Renal cortical epithelial cell (primary cell): Measurements from ENCODE around the gene PHEX. TPM values are rescaled to one million over a fixed set of nuclear protein-coding genes. Genes with fewer than 3 reads are reported as not detected.

Experiments used
- DNase-seq: peaks from one replicate; pipeline ENCODE4 v3.0.0-alpha.2; 2011; ENCODE audit warnings: low read depth
- total RNA-seq: library from RNA; depleted of rRNA; stranded (reverse); fragments of >200 nt; gene quantifications from 2 replicates; pipeline ENCODE4 v1.2.3, GENCODE V29; 2014

The PHEX gene
- total RNA-seq, 1 donor from 2014 or later, result 1.0 TPM

DNA sequence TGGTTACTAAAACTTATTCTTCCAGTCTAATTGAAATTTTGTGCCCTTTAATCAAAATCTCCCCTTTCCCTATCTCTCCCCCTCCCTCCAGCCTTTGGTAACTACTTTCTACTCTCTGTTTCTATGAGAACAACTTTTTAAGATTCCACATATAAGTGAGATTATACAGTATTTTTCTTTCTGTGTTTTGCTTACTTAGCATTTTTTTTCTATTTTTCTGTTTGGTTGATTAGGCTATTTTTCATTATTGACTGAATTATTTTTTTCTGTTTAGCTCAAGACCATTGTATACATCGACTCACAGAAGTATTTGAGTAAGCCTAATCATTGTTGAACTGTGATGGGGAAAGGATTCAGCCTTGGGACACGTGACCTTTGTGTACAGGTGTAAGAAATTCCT, 116.4 kb downstream of the PHEX start:
- DNase-seq, result no peak

DNA sequence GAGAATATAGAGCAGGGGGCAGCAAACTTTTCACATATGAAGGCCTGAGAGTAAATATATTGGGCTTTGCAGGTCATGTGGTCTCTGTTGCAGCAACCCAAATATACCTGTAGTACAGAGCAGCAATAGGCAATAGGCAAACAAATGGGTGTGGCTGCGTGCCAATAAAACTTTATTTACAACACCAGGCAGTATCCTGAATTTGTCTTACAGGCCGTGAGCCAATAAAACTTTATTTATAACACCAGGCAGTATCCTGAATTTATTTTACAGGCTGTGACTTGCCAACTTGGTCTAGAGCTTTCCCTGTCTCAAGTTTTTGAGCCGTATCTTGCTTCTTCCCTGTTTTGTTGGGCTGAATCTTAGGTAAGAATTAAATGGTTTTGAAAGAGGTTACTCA, 118.2 kb downstream of the PHEX start:
- DNase-seq, result no peak

DNA sequence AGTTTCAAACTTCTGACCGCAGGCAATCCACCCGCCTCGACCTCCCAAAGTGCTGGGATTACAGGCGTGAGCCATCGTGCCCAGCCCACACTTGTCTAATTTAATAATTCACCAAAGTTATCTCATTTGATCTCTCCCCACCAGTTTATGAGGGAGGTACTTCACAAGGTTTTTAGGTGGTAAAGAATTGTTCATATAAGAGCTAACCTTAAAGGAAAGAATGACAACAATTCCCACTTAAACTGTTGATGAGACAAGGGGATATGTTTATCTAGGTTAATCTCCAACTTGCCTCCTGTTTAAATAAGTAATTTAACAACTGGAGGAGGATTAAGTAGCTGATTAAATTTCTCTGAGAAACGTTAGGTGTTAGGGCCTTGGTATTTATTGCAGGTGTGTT, 123.0 kb downstream of the PHEX start:
- DNase-seq, result peak; percentile 56

DNA sequence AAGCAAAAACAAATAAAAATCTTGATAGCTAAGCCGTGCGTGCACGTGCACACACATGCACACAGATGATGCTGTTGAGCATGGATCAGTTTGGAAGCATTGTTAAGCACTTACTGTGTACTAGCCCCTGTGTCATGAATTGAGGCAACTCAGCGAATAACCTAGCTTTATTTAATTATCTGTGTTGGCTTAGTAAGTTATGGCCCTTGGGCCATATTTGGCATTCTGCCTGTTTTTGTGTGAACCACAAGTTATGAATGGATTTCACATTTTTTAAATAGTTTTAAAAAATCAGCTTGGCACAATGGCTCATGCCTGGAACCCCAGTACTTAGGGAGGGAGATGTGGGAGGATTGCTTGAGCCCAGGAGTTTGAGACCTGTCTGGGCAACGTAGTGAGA, 126.9 kb downstream of the PHEX start:
- DNase-seq, result peak; percentile 21

DNA sequence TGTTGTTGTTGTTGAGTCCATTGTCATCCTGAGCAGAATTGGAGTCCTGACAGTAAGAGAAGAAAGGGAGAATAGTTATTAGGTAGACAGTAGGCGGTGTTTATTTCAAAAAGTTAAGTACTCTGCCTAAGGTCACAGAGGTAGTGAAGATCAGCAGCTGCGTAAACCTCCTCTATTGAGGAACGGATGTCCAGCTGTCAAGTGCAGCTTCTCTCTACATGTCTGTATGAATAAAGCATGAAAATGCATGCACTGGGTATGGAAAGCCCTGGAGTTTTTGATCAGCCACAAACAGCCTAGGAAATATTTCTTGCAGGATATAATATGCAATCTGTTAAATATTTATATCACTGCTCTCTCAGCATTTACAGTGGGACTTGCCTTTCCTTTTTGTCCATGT, 131.2 kb downstream of the PHEX start:
- DNase-seq, result no peak

DNA sequence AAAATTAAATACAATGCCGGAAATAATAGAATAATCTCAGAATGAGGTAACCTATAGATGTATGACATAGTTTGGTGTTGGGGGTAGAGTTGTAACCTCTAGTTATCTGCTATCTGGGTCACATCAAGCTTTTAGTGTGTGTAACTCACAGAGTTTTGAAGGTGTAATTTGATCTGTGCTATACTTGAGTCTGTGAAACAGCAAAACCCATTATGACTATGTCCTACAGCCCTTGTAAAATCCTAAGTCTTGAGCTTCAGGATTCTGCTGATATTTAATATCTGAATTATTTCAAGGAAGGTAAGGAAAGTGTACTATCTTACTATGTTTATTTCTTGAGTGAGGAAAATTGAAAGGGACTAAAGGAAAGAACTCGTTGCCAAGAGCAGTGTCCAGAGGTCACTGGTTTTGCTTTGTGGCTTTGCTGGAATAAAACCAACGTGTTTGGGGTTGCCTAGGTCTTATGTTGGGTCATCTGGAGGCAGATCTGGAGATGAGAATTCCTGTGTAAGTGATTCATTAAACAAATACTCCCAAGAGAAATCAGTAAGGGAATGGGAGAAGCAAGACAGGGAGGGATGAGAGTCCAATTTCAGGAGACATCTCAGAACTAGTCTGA, 132.8 kb downstream of the PHEX start:
- DNase-seq, result peak; percentile 62

DNA sequence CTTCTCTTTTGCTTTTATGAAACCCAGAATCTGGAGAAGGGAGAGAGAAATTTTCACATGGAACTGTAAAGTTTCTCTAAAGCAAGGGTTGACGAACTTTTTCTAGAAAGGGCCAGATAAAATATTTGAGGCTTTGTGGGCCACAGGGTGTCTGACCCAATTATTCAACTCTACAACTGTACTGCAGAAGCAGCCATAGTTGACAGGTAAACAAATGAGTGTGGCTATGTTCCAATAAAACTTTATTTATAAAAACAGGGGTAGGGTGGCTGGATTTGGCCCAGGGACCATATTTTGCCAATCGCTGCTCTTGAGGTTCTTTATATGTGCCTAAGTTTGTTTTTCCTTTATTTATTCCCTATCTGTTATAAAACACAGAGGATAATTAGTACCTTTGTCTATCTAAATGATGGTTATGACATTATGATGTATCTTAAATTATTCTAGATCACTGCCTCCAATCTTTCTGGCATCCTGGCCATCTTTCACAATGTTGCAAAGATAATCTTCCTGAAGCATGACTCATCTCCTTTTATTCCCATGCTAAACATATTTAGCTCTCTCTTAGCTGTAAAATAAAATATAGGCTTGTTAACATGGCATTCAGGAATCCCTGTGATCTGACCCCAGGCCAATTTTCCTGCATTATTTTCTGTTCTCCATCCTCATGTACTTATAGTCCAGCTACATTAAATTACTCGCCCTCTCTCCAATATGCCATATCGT, 133.8 kb downstream of the PHEX start:
- no peak for DNase-seq

DNA sequence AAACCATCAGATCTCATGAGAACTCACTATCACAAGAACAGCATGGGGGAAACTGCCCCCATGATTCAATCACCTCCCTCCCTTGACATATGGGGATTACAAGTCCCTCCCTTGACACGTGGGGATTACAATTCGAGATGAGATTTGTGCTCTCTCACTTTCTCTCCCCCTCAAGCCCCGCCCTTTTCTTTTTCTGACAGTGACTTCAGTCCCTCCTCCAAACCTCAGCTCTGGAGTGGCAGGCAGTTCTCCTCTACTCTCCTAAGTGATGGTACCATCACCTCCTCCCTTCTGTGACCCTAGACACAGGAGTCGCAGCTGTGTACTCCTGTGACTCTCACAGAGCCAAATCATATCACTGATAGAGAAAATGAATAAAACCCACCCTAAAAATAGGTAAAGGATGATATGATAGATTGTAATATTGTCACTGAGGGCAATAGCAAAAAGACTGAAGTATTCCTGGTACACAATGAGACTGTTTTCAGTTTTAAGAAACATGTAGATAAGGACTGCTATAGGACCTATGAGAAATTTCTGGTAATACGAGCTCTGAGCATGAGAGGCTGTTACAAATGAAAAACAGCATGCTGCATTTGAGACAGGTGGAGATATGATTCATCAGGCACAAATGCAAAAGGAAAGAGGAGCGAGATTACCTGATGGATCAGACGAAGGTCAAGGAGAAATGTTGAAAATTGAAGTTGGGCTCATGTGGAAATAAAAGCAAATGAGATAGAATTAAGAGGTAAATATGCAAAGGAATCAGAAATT, 139.3 kb downstream of the PHEX start:
- DNase-seq, result no peak

DNA sequence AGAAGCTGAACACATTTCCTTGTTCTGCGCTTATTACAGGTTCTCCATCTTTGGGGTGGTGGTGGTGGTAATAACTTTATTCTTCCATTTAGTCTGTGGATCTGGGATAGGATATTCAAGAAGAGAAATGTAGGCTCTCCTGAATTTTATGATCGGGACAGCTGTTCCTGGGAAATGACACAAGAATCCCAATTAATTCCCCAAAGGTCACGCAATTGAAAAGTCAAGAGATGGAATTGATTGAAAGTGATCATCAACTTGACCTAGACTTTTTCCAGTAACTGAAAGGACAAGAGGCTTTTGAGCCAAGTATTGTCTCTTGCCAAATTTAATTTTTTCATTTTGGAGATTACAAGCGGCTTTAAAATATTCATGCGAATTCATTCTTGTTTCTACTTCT, 141.8 kb downstream of the PHEX start:
- DNase-seq, result no peak

DNA sequence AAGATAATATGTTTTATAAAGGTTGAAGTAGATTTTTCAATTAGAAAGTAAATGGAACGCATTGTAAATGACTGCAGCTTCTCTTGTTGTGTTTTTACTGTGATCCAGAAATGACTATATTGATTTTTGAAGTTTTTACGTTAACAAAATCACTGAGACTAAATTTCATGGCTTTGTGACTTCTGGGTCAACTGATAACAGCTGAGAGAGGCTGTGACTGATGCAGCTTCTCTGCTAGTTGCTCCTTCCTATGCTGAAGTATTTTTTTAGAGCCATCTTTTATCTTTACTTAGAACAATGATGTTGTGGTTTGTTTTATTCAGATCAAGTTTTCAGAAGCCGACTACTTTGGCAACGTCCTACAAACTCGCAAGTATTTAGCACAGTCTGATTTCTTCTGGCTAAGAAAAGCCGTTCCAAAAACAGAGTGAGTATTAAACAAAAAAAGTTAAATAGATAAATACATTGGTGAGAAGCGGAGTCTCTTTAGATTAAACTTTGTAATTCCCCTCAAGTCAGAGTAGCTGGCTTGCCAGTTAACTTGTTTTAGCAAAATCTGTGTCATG, 145.9 kb downstream of the PHEX start:
- DNase-seq, result no peak

DNA sequence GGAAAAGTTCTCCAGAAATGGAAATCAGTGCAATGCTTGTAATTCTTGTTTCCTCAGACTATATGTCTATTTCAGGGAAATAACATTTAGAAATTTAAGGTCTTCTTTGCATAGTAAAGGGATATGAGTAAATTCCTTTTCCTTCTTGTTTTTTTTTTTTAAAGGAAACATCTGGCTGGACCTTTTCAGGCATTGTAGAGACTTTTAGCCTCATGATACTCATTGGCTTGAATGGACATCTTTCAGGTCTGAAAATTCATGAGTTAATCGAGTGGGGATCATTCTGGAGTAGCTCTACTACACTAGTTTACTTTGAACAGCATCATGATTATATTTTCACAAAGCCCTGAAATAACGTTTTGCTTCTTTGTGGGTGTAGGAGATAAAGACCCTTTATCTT, 152.0 kb downstream of the PHEX start:
- no peak for DNase-seq

DNA sequence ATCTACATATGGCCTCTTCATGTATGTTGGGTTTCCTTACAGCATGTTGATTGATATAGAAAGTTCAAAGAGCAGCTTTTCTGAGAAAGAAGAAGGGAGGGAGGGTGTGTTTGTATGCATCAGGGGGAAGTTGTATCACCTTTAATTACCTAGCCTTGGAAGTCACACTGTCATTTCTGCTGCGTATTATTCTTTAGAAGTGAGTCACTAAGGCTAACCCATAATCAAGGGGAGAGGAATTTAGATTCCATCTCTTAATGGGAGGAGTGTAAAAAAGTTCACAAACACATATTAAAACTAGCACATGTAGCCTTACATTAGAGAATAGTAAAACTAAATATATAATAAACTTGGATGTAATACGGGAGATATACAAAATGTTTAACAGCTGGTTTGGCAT, 154.0 kb downstream of the PHEX start:
- no peak for DNase-seq

DNA sequence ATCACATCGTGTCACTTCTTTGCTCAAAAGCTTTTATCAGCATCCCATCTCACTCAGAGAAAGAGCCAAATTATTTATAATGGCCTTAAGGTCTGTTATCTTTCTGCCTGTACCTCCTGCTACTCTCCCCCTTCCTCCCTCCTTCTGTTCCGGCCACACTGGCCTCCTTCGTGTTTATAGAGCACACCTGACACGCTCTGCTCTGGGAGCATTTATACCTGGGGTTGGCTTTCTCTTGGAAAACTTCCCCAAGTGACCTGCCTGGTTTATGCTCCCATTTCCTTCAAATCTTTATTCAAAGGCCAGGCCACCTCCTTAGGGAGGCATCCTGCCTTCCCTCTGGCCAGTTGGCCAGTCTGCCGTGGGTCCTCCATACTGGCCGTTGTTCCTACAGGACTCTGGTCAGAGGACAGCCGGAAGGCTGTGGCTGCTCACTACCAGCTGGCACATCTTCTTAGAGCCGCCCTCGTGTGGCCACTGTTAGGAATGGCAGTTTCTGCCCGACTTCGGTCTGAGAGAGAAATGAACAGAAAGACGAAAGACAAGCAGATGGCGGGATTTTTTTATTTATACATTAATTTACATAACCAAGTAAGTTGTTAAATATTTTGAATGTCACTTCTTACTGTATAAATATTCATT, 160.4 kb downstream of the PHEX start:
- peak; percentile 52 for DNase-seq

DNA sequence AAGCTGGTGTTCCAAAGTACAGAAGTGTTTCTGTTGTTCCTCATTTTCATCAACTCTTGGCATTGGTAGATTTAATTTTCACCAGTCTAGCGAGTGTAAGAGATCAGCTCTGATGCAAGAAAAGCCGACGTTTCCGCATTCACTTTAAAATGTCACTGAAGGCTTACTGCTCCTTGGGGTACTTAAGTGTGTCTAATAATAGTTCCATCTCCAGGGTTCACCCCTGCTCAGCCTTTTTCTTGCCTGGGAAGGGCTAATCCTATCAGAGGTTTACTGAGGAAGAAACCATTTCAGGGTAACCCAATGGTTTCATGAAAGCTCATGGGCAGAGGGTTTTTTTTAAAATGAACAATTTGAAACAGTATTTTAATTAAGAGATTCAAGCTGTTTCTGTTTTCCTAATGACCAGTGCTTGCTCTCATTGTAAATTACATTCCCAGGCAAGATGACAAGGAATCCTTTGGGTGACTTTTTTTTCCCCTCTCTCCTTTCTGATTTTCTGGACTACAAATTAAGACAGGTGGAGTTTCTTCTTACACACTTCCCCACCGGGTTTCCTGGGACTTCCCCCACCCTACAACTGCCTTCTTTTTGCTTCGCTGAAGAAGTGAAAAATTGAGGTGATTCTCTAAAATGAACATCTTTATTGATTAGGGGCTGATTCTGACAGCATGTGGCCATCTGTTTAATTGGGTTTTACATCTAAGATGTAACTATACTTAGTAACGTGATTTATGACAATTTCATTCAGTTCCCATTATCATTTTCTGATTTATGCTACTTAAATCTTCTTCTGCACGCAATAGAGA, 161.9 kb downstream of the PHEX start:
- no peak for DNase-seq

DNA sequence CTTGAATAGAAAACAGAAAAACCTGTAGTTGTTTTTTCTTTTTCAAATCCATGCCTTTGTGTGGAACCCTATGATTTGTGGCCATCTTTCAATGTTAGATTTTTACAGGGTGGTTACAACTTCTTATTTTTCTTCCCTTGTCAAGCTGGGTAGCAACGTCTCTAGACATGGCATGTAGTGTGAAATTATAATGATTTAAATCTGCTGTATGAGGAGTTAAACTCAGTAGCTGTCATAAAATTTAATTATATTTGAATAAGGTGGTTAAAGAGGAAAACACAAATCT, 162.5 kb downstream of the PHEX start:
- no peak for DNase-seq

DNA sequence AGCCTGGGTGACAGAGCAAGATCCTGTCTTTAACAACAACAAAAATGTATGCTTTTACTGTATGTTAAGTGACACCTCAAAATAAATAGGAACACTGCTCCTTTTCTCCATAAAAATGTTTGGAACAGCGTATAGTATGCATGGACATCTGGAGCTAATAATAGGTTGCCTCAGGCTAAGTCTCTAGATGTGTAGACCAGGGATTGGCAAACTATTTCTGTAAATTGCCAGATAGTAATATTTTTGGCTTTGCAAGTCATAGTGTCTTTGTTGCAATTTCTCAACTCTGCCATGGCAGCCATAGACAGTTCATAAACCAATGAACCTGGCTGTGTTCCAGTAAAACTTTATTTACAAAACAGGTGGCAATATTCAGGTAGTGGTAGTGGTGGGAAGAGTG, 164.0 kb downstream of the PHEX start:
- no peak for DNase-seq

DNA sequence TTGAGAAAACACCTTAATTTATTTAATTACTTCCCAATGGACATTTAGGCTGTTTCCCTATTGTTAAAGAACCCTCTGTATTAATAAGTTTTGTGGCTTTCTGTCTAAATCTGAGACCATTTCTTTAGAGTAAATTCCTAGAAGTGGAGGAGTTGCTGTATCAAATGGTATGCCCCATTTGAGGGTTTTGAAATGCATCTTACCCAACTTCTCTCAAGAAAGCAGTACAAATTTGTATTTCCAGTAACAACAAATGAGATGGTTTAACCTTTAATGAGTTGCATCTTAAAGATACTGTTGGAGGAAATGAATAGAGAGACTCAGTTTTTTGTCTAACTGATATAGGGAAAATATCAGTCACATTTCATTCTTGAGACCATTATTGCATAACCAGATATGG, 170.1 kb downstream of the PHEX start:
- DNase-seq, result peak; percentile 15

DNA sequence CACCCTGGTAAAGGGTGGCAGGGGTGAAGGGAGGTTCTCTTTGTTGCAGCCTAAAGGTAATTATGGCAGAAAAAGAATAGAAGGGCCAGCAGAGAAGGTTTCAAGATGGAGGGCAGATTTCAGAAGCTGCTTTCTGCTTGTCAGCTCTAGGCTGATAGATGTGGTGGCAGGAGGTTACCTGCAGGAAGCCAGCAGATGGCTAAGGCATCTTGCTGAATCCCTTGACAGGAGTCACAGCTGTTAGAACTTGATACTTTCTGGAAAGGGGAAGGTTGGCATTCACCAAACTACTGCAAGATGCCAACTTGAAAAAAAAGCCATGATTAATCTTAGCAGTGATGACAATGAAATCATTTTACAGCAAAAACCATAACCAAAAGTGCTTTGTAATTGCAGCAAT, 171.1 kb downstream of the PHEX start:
- DNase-seq, result no peak

DNA sequence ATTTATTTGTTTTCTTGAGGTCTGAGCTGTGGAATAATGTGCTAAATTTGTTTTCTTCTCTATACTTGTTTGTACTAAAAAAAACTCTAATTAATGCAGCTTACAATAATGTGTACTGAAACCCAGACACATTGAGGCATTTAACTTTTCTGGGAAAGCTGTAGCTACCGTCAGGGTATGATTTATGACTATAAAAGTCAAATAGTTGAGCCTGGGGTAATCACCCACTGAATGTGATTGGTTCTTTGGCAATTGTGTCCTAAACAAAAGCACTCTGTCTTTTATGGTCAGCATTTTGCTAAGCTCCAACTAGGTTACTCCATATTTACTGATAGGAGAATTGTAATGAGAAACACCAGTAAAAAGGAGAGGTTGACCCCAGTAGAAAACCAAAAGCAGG, 174.7 kb downstream of the PHEX start:
- no peak for DNase-seq

DNA sequence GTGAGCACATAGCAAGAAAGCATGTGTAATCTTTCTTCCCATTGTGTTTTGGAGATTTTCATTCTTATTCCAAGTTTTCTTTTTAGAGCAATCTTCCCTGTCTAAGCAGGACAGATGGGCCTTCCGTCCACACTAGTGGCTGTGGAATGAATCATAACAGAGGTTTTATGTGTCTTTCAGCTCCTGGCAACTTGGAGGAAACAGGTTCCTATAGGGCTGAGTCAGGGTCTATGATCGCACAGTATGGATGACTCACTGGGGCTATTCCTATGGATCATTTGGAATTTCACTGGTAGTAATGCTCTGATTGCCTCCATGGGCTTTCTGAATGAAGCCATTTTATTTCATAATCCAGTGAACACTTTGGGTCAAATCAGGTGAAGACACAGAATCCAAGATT, 188.8 kb downstream of the PHEX start:
- peak; percentile 26 for DNase-seq

DNA sequence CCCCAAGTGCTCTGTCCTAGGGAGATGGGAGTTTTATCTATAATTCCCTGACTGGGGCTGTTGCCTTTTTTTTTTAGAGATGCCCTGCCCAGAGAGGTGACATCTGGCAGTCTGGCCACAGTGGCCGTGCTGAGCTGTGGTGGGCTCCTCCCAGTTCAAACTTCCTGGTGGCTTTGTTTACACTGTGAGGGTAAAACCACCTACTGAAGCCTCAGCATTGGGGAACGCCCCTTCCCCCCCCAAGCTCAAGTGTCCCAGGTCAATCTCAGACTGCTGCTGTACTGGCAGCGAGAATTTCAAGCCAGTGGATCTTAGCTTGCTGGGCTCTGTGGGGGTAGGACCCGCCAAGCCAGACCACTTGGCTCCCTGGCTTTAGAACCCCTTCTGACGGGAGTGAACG, 202.3 kb downstream of the PHEX start:
- no peak for DNase-seq

DNA sequence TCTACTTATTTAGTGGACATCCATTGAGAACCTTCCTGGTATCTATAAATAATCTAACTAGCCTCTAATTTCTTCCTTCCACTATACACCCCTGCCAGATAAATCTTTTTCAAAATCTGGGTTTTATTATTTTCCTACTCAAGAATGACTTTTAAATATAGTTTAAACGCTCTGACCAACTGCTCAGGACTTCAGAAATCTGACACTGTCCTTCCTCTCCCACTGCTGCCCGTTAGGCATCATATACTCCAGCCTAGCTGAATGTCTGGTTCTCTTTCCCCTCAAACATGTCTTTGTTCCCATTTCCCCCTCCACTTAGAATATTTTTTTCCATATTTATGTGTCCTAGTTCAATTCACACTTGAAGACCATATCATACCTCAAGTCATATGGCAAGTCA, 205.4 kb downstream of the PHEX start:
- no peak for DNase-seq
